ENCODE measurements around the gene CASS4. TPM values are rescaled to one million over a fixed set of nuclear protein-coding genes. Genes with fewer than 3 reads are reported as not detected.

CASS4 gene
- total and polyA plus RNA-seq, 9 of the 15 experiments (the other 6 are each of a cell fraction or from before 2014, with no cell fraction given), result 8.1 to 53.8 (median 26.7) TPM

- TF ChIP-seq ZNF121 (CRISPR knock-in tag; conservative IDR thresholded peaks at IDR 0.05) (no peak), RBM15 (IDR thresholded peaks at IDR 0.05; ENCODE audit: insufficient read depth, low read length) (no peak), ZNF277 (CRISPR knock-in tag; IDR thresholded peaks at IDR 0.05; ENCODE audit: borderline replicate concordance) (no peak), ZBTB34 (CRISPR knock-in tag; IDR thresholded peaks at IDR 0.05) (0 out of 2 replicates have a peak, but pooled peaks have one; percentile 8), ZNF561 (CRISPR knock-in tag; conservative IDR thresholded peaks at IDR 0.05) (no peak), ZMIZ1 (IDR thresholded peaks at IDR 0.05; ENCODE audit: low read depth in 2 of 2, low read length in 2 of 2) (peak in 1 of 2 experiments; percentile 95; a peak in 2 of 4 replicates), GABPA (tag; conservative IDR thresholded peaks at IDR 0.05; ENCODE audit: low read depth) (peak; percentile 22; the same call in 1 of the 2 replicates), MYBL2 (IDR thresholded peaks at IDR 0.05; ENCODE audit: low read depth) (no peak), MYBL2 (CRISPR knock-in tag; IDR thresholded peaks at IDR 0.05; ENCODE audit: borderline replicate concordance) (no peak), ZNF212 (CRISPR knock-in tag; IDR thresholded peaks at IDR 0.05) (no peak), GMEB1 (CRISPR knock-in tag; IDR thresholded peaks at IDR 0.05) (no peak), RBBP5 (IDR thresholded peaks at IDR 0.05; ENCODE audit: borderline replicate concordance, insufficient read depth, low read length, poor library complexity, severe bottlenecking) (no peak), HCFC1 (IDR thresholded peaks at IDR 0.05; ENCODE audit: low read depth, low read length) (no peak), HNRNPLL (IDR thresholded peaks at IDR 0.05; ENCODE audit: low read depth, low read length, poor library complexity, severe bottlenecking) (no peak), NFIX (CRISPR knock-in tag; IDR thresholded peaks at IDR 0.05; ENCODE audit: low read depth) (no peak), PRPF4 (IDR thresholded peaks at IDR 0.05; ENCODE audit: insufficient read depth, low read depth, low read length, poor library complexity, severe bottlenecking) (no peak), SNRNP70 (optimal IDR thresholded peaks at IDR 0.05; ENCODE audit: low read depth, low read length) (no peak), ZNF668 (CRISPR knock-in tag; IDR thresholded peaks at IDR 0.05) (no peak; the same call in 1 of the 2 replicates), HDAC6 (IDR thresholded peaks at IDR 0.05; ENCODE audit: low read depth, low read length) (no peak)
Measured at GRCh38 chr20:56362833-56363413, 49.1 kb upstream of the CASS4 start (continued).
